Measurements from ENCODE around the gene ZNF827. TPM values are rescaled to one million over a fixed set of nuclear protein-coding genes. Genes with fewer than 3 reads are reported as not detected.

ZNF827 gene
- total RNA-seq, 1 experiment from 2014 or later, result 26.2 TPM

DNA sequence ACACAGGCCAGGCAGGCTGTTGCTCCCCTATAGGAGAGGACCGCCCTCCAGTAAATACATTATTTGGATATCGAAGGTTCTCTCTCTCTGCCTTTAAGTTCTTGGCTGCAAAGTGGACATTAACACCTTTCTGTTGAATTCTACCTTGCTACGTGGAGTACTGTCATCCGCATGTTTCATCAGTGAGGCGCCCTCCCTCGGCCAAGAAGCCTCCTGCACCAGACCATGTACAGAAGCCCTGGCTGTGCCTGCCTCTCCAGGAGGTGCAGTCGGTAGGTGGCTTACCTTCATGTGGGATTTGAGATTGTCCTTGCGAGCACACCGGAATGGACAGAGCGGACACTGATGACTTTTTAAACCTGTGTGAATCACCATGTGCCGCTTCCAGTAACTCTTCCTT, 46.7 kb downstream of the ZNF827 start:
- Mint-ChIP-seq H3K9me3 (ENCODE audit: low read depth, unreplicated experiment) (no peaks in the 10 kb centered on the region), H3K27ac (ENCODE audit: unreplicated experiment) (no peak overlapping the region), H3K36me3 (ENCODE audit: insufficient read depth, unreplicated experiment) (peaks cover 5% of the 10 kb centered on the region), H3K4me3 (ENCODE audit: low read depth, unreplicated experiment) (no peak overlapping the region), H3K4me1 (ENCODE audit: low read depth, unreplicated experiment) (no peaks in the 10 kb centered on the region), H3K27me3 (ENCODE audit: unreplicated experiment) (no peaks in the 10 kb centered on the region)
- intact Hi-C loops (cut with micrococcal nuclease; ENCODE audit: unreplicated experiment), result no loop called here
- TF ChIP-seq, protein P1, sequence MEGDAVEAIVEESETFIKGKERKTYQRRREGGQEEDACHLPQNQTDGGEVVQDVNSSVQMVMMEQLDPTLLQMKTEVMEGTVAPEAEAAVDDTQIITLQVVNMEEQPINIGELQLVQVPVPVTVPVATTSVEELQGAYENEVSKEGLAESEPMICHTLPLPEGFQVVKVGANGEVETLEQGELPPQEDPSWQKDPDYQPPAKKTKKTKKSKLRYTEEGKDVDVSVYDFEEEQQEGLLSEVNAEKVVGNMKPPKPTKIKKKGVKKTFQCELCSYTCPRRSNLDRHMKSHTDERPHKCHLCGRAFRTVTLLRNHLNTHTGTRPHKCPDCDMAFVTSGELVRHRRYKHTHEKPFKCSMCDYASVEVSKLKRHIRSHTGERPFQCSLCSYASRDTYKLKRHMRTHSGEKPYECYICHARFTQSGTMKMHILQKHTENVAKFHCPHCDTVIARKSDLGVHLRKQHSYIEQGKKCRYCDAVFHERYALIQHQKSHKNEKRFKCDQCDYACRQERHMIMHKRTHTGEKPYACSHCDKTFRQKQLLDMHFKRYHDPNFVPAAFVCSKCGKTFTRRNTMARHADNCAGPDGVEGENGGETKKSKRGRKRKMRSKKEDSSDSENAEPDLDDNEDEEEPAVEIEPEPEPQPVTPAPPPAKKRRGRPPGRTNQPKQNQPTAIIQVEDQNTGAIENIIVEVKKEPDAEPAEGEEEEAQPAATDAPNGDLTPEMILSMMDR (IDR thresholded peaks at IDR 0.05; ENCODE audit: unreplicated experiment), result no peak
- no TSS peak for BruUV-seq (replicated peaks)
- CTCF ChIA-PET, result no interaction called here
- DNase-seq, result no peak

DNA sequence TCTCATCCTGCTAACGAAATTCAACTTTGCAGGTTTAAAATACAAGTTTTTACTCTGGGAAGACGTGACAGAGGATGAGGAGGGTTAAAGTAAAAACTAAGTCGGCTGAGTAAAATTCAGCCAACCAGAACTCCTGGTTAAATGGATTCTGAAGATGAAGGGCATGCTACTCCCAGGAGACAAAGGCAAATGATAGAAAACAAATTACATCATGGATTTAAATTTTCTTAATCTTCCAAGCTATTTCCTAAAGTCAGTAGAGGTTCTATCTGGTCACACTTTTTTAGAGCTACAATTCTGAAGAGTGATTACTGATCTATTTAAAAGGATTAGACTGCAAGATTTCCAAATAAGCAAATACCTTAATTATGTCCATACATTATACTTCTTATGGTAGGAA, 47.9 kb downstream of the ZNF827 start:
- Mint-ChIP-seq H3K27me3 (ENCODE audit: unreplicated experiment) (no peaks in the 10 kb centered on the region), H3K9me3 (ENCODE audit: low read depth, unreplicated experiment) (no peaks in the 10 kb centered on the region)

DNA sequence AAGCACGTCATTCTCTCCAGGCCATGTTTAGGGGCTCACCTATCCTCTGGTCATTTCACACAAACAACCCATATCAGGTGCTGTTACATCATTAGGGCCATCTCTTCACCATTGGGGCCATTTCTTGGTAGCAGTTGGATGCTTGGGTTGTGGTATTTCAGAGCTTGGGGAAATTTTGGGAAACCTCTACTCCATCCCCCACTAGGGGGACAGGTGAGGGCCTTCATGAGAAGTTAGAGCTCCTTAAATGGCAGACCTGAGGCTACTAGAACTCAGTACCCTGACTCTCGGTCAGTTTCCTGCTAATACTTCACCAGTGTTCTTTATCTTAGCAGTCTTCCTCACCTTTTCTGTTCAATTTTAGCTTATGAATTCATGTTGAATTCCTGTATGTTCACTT, 50.2 kb downstream of the ZNF827 start:
- H3K4me1 Mint-ChIP-seq (ENCODE audit: low read depth, unreplicated experiment), result no peaks in the 10 kb centered on the region
- H3K4me3 Mint-ChIP-seq (ENCODE audit: low read depth, unreplicated experiment), result no peak overlapping the region
- H3K27ac Mint-ChIP-seq (ENCODE audit: unreplicated experiment), result no peak overlapping the region
- CTCF ChIA-PET, result no interaction called here
- no peak for DNase-seq
- TF ChIP-seq, protein P1 (IDR thresholded peaks at IDR 0.05; ENCODE audit: unreplicated experiment), result no peak
- no peaks in the 10 kb centered on the region for H3K36me3 Mint-ChIP-seq (ENCODE audit: insufficient read depth, unreplicated experiment)
- BruUV-seq (replicated peaks), result no TSS peak
- H3K9me3 Mint-ChIP-seq (ENCODE audit: low read depth, unreplicated experiment), result no peaks in the 10 kb centered on the region
- intact Hi-C loops (cut with micrococcal nuclease; ENCODE audit: unreplicated experiment), result no loop called here
- H3K27me3 Mint-ChIP-seq (ENCODE audit: unreplicated experiment), result no peaks in the 10 kb centered on the region

More for the DNA sequence above, 47.9 kb downstream of the ZNF827 start:
- Mint-ChIP-seq H3K4me1 (ENCODE audit: low read depth, unreplicated experiment) (no peaks in the 10 kb centered on the region), H3K36me3 (ENCODE audit: insufficient read depth, unreplicated experiment) (no peaks in the 10 kb centered on the region), H3K4me3 (ENCODE audit: low read depth, unreplicated experiment) (no peak overlapping the region), H3K27ac (ENCODE audit: unreplicated experiment) (no peak overlapping the region)
- intact Hi-C loops (cut with micrococcal nuclease; ENCODE audit: unreplicated experiment), result no loop called here
- TF ChIP-seq, protein P1 (IDR thresholded peaks at IDR 0.05; ENCODE audit: unreplicated experiment), result no peak
- no TSS peak for BruUV-seq (replicated peaks)
- CTCF ChIA-PET, result no interaction called here
- no peak for DNase-seq

DNA sequence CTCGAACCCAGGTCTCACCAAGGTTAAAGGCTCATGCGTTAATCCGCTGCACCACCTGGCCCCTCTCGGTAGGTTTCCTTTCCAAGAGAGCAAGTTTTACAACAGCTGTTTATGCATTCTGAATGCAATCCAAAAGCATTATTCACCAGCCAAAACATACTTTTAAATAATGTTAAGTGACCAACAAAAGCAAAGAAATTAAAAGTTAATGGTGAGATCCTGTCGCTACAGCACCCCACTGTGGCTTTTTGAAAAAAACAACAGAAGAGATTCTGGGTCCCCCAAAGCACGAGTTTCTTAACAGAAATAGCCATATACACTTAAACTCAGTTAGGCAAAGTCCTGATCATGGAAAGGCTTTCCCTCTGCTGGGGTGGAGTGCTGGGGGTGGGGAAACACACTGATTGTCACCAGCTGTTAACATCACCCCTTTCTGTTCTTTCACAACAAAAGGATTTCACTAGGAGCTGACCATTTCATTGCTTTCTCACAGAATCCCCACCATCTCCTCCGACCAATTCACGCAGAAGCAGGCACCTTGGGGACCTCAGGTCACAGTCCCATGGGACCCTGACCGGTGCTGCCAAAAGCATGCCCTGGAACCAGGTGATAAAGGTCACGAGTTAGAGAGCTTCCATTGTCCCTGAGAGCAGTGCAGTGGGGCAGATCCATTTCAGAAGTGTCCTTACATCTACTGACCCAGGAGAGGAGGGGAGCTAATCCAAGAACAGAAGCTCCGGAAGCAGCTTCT, 51.2 kb downstream of the ZNF827 start:
- Mint-ChIP-seq H3K27me3 (ENCODE audit: unreplicated experiment) (no peaks in the 10 kb centered on the region), H3K9me3 (ENCODE audit: low read depth, unreplicated experiment) (no peaks in the 10 kb centered on the region), H3K4me3 (ENCODE audit: low read depth, unreplicated experiment) (no peak overlapping the region), H3K36me3 (ENCODE audit: insufficient read depth, unreplicated experiment) (no peaks in the 10 kb centered on the region), H3K27ac (ENCODE audit: unreplicated experiment) (no peak overlapping the region), H3K4me1 (ENCODE audit: low read depth, unreplicated experiment) (no peaks in the 10 kb centered on the region)
- TF ChIP-seq, protein P1 (IDR thresholded peaks at IDR 0.05; ENCODE audit: unreplicated experiment), result no peak
- intact Hi-C loops (cut with micrococcal nuclease; ENCODE audit: unreplicated experiment), result no loop called here
- CTCF ChIA-PET, result no interaction called here
- no TSS peak for BruUV-seq (replicated peaks)
- no peak for DNase-seq

All from Calu3 (cell line).